Brain microvascular endothelial cell (primary cell): ENCODE measurements around the gene SLC25A13.

Source experiments
- DNase-seq: peaks from one replicate; pipeline ENCODE4 v3.0.0-alpha.2; 2020
- H3K27ac ChIP-seq: fragments of 250-450 bp; sonication (Bioruptor Pico); 2 replicates; pipeline ENCODE4 v1.5.1; 2020; ENCODE audit warnings: mild to moderate bottlenecking, moderate library complexity
- H3K27me3 ChIP-seq: fragments of 250-450 bp; sonication (Bioruptor Pico); replicated peaks from 2 replicates; pipeline ENCODE4 v1.5.1; 2020; ENCODE audit warnings: mild to moderate bottlenecking
- H3K36me3 ChIP-seq: fragments of 250-450 bp; sonication (Bioruptor Pico); replicated peaks from 2 replicates; pipeline ENCODE4 v1.5.1; 2020; ENCODE audit warnings: mild to moderate bottlenecking
- H3K4me3 ChIP-seq: 2 replicates; pipeline ENCODE4 v1.5.1; 2011; ENCODE audit warnings: low read depth, mild to moderate bottlenecking, control low read depth, low read length, moderate library complexity
- CTCF ChIP-seq: IDR thresholded peaks from 2 replicates; pipeline ENCODE4 v1.5.1; 2011; ENCODE audit warnings: low read depth, mild to moderate bottlenecking, moderate library complexity, low read length, control low read depth, inconsistent platforms; ENCODE audit errors: missing control alignments
- in situ Hi-C: cut with HindIII; loops from 2 replicates; pipeline ENCODE4 v1.10.0; 2017; ENCODE audit warnings: low sequenced_read_pairs, low pct_ligation_motif_present

SLC25A13 gene

GRCh38 chr7:96204601-96205000 is 117.3 kb downstream of the SLC25A13 start:
- no peak overlapping the region for H3K4me3 ChIP-seq
- H3K36me3 ChIP-seq: no peaks in the 10 kb centered on the region
- TF ChIP-seq CTCF: no peak
- no peak for DNase-seq
- no peaks in the 10 kb centered on the region for H3K27me3 ChIP-seq
- in situ Hi-C loops: no loop called here
- H3K27ac ChIP-seq: no peak overlapping the region

- no peak for TF ChIP-seq CTCF
- no peak for DNase-seq
- in situ Hi-C loops: no loop called here
Measured at GRCh38 chr7:96203786-96204185, 118.1 kb downstream of the SLC25A13 start.

DNA sequence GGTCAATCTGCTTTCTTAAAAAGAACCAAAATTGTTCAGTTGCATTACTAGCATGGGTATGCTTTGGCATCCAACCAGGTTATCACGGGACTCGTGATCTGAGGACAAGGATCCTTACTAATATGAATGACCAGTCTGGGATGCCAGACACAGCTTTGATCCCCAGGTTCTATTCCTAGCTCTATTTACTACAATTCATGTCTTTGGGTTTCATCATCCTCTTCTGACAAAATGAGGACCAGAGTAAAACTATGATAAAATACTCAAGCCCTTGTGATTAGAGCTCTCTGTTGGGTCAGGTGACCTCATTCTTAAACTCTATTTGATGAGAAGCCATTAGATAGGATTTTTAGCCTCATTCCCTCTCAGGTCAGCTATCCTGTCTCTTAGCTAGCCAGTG is 119.8 kb downstream of the SLC25A13 start:
- Histone ChIP-seq H3K27me3 (no peaks in the 10 kb centered on the region), H3K36me3 (no peaks in the 10 kb centered on the region), H3K4me3 (no peak overlapping the region), H3K27ac (no peak overlapping the region)
- TF ChIP-seq CTCF: no peak
- in situ Hi-C loops: no loop called here
- no peak for DNase-seq

More at GRCh38 chr7:96203786-96204185, 118.1 kb downstream of the SLC25A13 start:
- Histone ChIP-seq H3K4me3 (no peak overlapping the region), H3K36me3 (no peaks in the 10 kb centered on the region), H3K27me3 (no peaks in the 10 kb centered on the region), H3K27ac (no peak overlapping the region)

DNA sequence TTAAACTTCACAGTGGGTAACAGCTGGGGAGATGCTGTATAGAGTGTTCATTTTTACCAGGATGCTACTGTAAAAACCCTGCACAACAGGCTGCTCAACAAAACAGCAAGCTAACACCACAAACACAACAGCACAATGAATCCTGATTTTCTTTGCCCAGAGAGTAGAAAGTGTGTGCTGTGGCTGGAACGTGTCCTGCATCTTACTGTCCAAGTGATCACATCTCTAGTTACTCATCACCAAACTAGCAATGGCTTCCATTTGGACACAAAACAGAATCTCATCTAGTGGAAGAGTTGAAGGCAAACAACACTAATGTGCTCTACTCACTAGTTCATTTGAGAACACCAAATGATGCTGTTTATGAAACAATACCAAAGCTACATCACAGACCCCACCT is 121.2 kb downstream of the SLC25A13 start:
- Histone ChIP-seq H3K36me3 (no peaks in the 10 kb centered on the region), H3K27me3 (no peaks in the 10 kb centered on the region), H3K4me3 (no peak overlapping the region), H3K27ac (no peak overlapping the region)
- TF ChIP-seq CTCF: no peak
- in situ Hi-C loops: no loop called here
- no peak for DNase-seq

GRCh38 chr7:96199421-96199820 is 122.5 kb downstream of the SLC25A13 start:
- in situ Hi-C loops: no loop called here
- no peaks in the 10 kb centered on the region for H3K36me3 ChIP-seq
- H3K27ac ChIP-seq: no peak overlapping the region
- H3K27me3 ChIP-seq: no peaks in the 10 kb centered on the region
- no peak for TF ChIP-seq CTCF
- H3K4me3 ChIP-seq: no peak overlapping the region
- DNase-seq: no peak

DNA sequence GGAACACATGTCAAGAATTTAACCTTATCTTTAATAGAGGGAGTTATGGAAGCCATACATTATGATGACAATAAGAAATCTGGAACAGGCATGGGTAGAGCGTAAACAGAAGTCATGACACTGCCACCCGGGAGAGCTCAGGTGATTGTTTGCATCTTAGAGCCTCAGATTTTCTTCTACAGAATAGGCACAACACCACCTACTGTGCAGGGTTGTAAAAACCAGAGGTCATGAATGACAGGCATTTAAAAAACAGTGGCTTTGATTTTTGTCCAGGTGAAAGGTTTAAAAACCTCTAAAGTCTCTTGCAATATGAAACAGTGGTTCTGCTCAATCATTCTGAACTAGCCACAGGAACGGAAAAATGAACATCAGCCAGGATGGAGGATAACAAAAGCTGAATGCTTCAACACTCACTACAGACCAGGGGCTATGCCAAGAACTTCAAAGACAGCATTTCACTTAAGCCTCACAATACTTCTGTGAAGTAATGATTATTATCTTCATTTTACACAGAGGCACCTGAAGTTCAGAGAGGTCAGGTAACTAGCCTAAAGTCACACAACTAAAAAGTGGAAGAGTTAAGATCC is 123.8 kb downstream of the SLC25A13 start:
- no peak for DNase-seq
- H3K36me3 ChIP-seq: no peaks in the 10 kb centered on the region
- no peak overlapping the region for H3K4me3 ChIP-seq
- TF ChIP-seq CTCF: no peak
- no peaks in the 10 kb centered on the region for H3K27me3 ChIP-seq
- in situ Hi-C loops: no loop called here
- H3K27ac ChIP-seq: no peak overlapping the region
